Lung (tissue), 12 donors: ENCODE data around the gene CNGA1. TPM values are rescaled to one million over a fixed set of nuclear protein-coding genes. Genes with fewer than 3 reads are reported as not detected.
A peak's percentile ranks its signal among the peaks of the same experiment; 100 is the strongest.

Experiments used
- ATAC-seq: fragments of 200-7000 bp; cut with Tn5 transposase; one replicate; pipeline ENCODE4 v1.9.1; 2020; ENCODE audit warnings: moderate number of reproducible peaks; ENCODE audit not compliant: insufficient read depth, low FRiP score
- DNase-seq, 3 donors: peaks; one replicate each; pipeline ENCODE4 v3.0.0-alpha.2; 2013 to 2017
- H3K27ac ChIP-seq, 2 donors: one replicate each; pipeline ENCODE4 v1.5.1; 2013; ENCODE audit warnings: mild to moderate bottlenecking in 2 of 2, moderate library complexity in 2 of 2, control low read depth in 1 of 2, inconsistent platforms in 1 of 2, low read depth in 1 of 2, low read length in 1 of 2
- H3K27me3 ChIP-seq, 3 donors: one replicate each; pipeline ENCODE4 v1.5.1; 2013; ENCODE audit warnings: low read length in 2 of 3; ENCODE audit not compliant: control insufficient read depth in 3 of 3, insufficient read depth in 3 of 3
- H3K36me3 ChIP-seq, 4 donors: one replicate each; pipeline ENCODE4 v1.5.1; 2013; ENCODE audit warnings: low read length in 4 of 4, mild to moderate bottlenecking in 1 of 4, moderate library complexity in 1 of 4; ENCODE audit not compliant: control insufficient read depth in 4 of 4, insufficient read depth in 4 of 4
- H3K4me1 ChIP-seq, 5 donors: one replicate each; pipeline ENCODE4 v1.5.1; 2013; ENCODE audit warnings: low read length in 5 of 5, mild to moderate bottlenecking in 2 of 5, moderate library complexity in 1 of 5; ENCODE audit not compliant: control insufficient read depth in 5 of 5, insufficient read depth in 5 of 5
- H3K4me3 ChIP-seq: one replicate; pipeline ENCODE4 v1.5.1; 2013; ENCODE audit warnings: mild to moderate bottlenecking, control low read depth, moderate library complexity
- H3K9ac ChIP-seq, 2 donors: one replicate each; pipeline ENCODE4 v1.5.1; 2013; ENCODE audit warnings: low read length in 2 of 2, control low read depth in 1 of 2; ENCODE audit not compliant: insufficient read depth in 1 of 2
- H3K9me3 ChIP-seq, 4 donors: one replicate each; pipeline ENCODE4 v1.5.1; 2013; ENCODE audit warnings: low read length in 3 of 4, mild to moderate bottlenecking in 1 of 4, moderate library complexity in 1 of 4; ENCODE audit not compliant: control insufficient read depth in 4 of 4, insufficient read depth in 3 of 4
- CTCF ChIP-seq: IDR thresholded peaks from 2 replicates; pipeline ENCODE4 v1.5.1; 2012; ENCODE audit warnings: mild to moderate bottlenecking; ENCODE audit errors: control extremely low read depth, extremely low read depth
- WGBS, 2 donors: extraction: QIAGEN DNeasy Blood & Tissue Kit; methylation state at CpG; one replicate each; pipeline ENCODE4 v1.1.7; 2013; 5-methylcytosine and 5-hydroxymethylcytosine counted together
- polyA plus RNA-seq, 2 donors: library from polyadenylated mRNA; stranded (reverse); fragments of 200-250 nt; gene quantifications; one replicate each; pipeline ENCODE4 v1.2.1, GENCODE V29; 2013
- total RNA-seq, 2 donors: library from RNA; depleted of rRNA in 1 of 2; stranded (reverse); fragments of >200 nt in 1 of 2; gene quantifications; one replicate each; pipeline ENCODE4 v1.2.1, GENCODE V29; 2014 to 2021
- donor health status: control.
- donor health status: control.
- donor health status: Bipolar disorder and iron deficiency.
- donor health status: healthy.
- donor health status: DM: yes; HTN: yes; CAD: no.

The CNGA1 gene
- total and polyA plus RNA-seq, 4 donors, result 0.06 to 0.48 (median 0.14) TPM

- DNase-seq (no peak), ATAC-seq (no peak)
- Histone ChIP-seq H3K27me3 (no peaks in the 10 kb centered on the region), H3K9ac (no peak overlapping the region), H3K4me3 (no peak overlapping the region), H3K4me1 (no peaks in the 10 kb centered on the region), H3K27ac (no peak overlapping the region), H3K9me3 (no peaks in the 10 kb centered on the region), H3K36me3 (no peaks in the 10 kb centered on the region)
- no peak for TF ChIP-seq CTCF
- 75 to 85% methylated on average over 1 of the region's 1 CpG for WGBS, 2 donors
Measured at GRCh38 chr4:47972721-47973120, 43.8 kb downstream of the CNGA1 start.

DNA sequence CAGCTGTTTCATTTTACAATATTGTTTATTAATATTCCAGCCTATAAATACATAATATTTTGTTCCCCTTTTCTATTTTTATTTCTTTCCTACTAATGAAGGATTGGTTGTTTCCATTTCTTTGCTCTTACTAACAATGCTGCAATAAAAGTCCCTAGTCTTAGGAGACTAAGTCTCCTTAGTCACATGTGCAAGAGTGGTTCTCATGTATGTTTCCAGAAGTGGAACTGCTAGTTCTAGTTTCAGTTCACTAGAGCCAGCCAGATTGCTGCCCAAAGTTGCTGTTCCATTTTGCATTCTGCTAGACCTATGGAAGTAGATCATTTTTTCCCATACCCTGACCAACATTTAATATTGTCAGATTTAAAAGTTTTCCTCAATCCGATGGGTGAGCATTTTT, 44.3 kb downstream of the CNGA1 start:
- ATAC-seq (no peak), DNase-seq (peak in 2 of 3 donors; percentile 0 to 3)
- Histone ChIP-seq H3K9ac (no peak overlapping the region), H3K36me3 (no peaks in the 10 kb centered on the region), H3K9me3 (no peaks in the 10 kb centered on the region), H3K4me3 (no peak overlapping the region), H3K27me3 (no peaks in the 10 kb centered on the region), H3K27ac (no peak overlapping the region), H3K4me1 (no peaks in the 10 kb centered on the region)
- no peak for TF ChIP-seq CTCF
- 89 to 94% methylated on average over 1 of the region's 1 CpG for WGBS, 2 donors

GRCh38 chr4:47968847-47969246, 47.6 kb downstream of the CNGA1 start:
- DNase-seq (no peak), ATAC-seq (no peak)
- Histone ChIP-seq H3K27me3 (no peaks in the 10 kb centered on the region), H3K9ac (no peak overlapping the region), H3K36me3 (no peaks in the 10 kb centered on the region), H3K4me3 (no peak overlapping the region), H3K27ac (no peak overlapping the region), H3K4me1 (no peaks in the 10 kb centered on the region), H3K9me3 (no peaks in the 10 kb centered on the region)
- no peak for TF ChIP-seq CTCF

DNA sequence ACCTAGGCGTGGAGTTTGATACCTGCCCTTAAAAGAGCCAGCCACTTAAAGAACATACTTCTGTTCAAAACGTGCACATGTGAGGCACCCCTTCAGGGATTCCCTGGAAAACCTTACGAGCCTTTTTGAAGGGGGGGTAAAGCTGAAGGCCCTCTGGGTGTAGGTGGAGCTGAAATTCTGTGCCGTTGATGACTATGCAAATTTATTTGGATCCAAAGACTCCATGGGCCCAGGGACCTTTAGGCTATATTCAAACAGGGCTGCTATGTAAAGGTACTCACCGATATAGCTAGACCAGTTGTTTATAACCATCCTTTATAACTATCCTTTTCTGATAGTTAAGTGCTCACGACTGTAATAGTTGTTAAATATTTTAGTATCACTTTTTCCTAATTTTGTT, 61.8 kb downstream of the CNGA1 start:
- Histone ChIP-seq H3K27me3 (no peaks in the 10 kb centered on the region), H3K27ac (no peak overlapping the region), H3K36me3 (no peaks in the 10 kb centered on the region), H3K4me3 (no peak overlapping the region), H3K9ac (no peak overlapping the region), H3K4me1 (no peaks in the 10 kb centered on the region), H3K9me3 (peaks cover 0 to 2% (median 0%) of the 10 kb centered on the region in 4 donors)
- WGBS, 2 donors, result 77 to 83% methylated on average over 6 of the region's 6 CpGs
- TF ChIP-seq CTCF, result no peak
- no peak for DNase-seq
- no peak for ATAC-seq
